Activated T-helper 2 cell treated with anti-CD3 and anti-CD28 coated beads, Interferon-gamma antibody, Interleukin-2, Interleukin-4, amounts not matched to agents 10 μg/mL and 5 μg/mL and 100 μg/mL, durations not matched to agents 14 hours and 24 hours and 36 hours (primary cell): Measurements from ENCODE around the gene DAPK1. TPM values are rescaled to one million over a fixed set of nuclear protein-coding genes. Genes with fewer than 3 reads are reported as not detected.

Experiments
- DNase-seq: peaks from one replicate; pipeline ENCODE4 v3.0.0; 2021; ENCODE audit warnings: low spot score
- H3K27ac Mint-ChIP-seq: one replicate; pipeline ENCODE4 v1.8.0; 2021; ENCODE audit warnings: mixed read lengths
- H3K27me3 Mint-ChIP-seq: one replicate; pipeline ENCODE4 v1.8.0; 2021; ENCODE audit warnings: low read depth, mixed read lengths
- H3K36me3 Mint-ChIP-seq: one replicate; pipeline ENCODE4 v1.8.0; 2021; ENCODE audit warnings: low read depth, mixed read lengths
- H3K4me1 Mint-ChIP-seq: one replicate; pipeline ENCODE4 v1.8.0; 2021; ENCODE audit warnings: low read depth, mixed read lengths
- H3K4me3 Mint-ChIP-seq: one replicate; pipeline ENCODE4 v1.8.0; 2021; ENCODE audit warnings: low read depth, mild to moderate bottlenecking, moderate library complexity, mixed read lengths
- H3K9me3 Mint-ChIP-seq: one replicate; pipeline ENCODE4 v1.8.0; 2021; ENCODE audit warnings: mixed read lengths
- intact Hi-C: fragments of 100-400 bp; cut with micrococcal nuclease; formaldehyde crosslinking; loops from one replicate; pipeline ENCODE4 v1.15.1; 2023
- total RNA-seq: library from RNA; stranded (reverse); gene quantifications from 2 replicates; pipeline ENCODE4 v1.2.3, GENCODE V29; 2022

Gene DAPK1
- total RNA-seq, 1 donor from 2014 or later: 39.1 TPM

- H3K4me3 Mint-ChIP-seq: no peak overlapping the region
- no peak overlapping the region for H3K27ac Mint-ChIP-seq
- H3K4me1 Mint-ChIP-seq: no peaks in the 10 kb centered on the region
- intact Hi-C loops: no loop called here
- H3K27me3 Mint-ChIP-seq: no peaks in the 10 kb centered on the region
- no peaks in the 10 kb centered on the region for H3K9me3 Mint-ChIP-seq
- DNase-seq: no peak
- peaks cover 5% of the 10 kb centered on the region for H3K36me3 Mint-ChIP-seq
These were observed 204.3 kb downstream of the DAPK1 start for GRCh38 chr9:87701931-87702421.

GRCh38 chr9:87702921-87703320 is 205.3 kb downstream of the DAPK1 start:
- H3K27me3 Mint-ChIP-seq: peaks cover 5% of the 10 kb centered on the region
- no peaks in the 10 kb centered on the region for H3K9me3 Mint-ChIP-seq
- intact Hi-C loops: no loop called here
- H3K4me3 Mint-ChIP-seq: no peak overlapping the region
- DNase-seq: no peak
- H3K27ac Mint-ChIP-seq: no peak overlapping the region
- H3K4me1 Mint-ChIP-seq: peaks cover 6% of the 10 kb centered on the region
- peaks cover 13% of the 10 kb centered on the region for H3K36me3 Mint-ChIP-seq

- intact Hi-C loops: no loop called here
- no peak for DNase-seq
- peaks cover 12% of the 10 kb centered on the region for H3K4me1 Mint-ChIP-seq
These were observed 206.1 kb downstream of the DAPK1 start for GRCh38 chr9:87703636-87704276.

GRCh38 chr9:87704342-87704741 is 206.7 kb downstream of the DAPK1 start:
- H3K27me3 Mint-ChIP-seq: peaks cover 8% of the 10 kb centered on the region
- H3K9me3 Mint-ChIP-seq: no peaks in the 10 kb centered on the region
- no peak overlapping the region for H3K4me3 Mint-ChIP-seq
- intact Hi-C loops: no loop called here
- peaks cover 18% of the 10 kb centered on the region for H3K4me1 Mint-ChIP-seq
- H3K36me3 Mint-ChIP-seq: peaks cover 14% of the 10 kb centered on the region
- no peak for DNase-seq
- no peak overlapping the region for H3K27ac Mint-ChIP-seq

More at GRCh38 chr9:87703636-87704276, 206.1 kb downstream of the DAPK1 start:
- Mint-ChIP-seq H3K4me3 (no peak overlapping the region), H3K9me3 (no peaks in the 10 kb centered on the region), H3K36me3 (peaks cover 14% of the 10 kb centered on the region), H3K27ac (no peak overlapping the region), H3K27me3 (peaks cover 8% of the 10 kb centered on the region)

- DNase-seq: no peak
- intact Hi-C loops: no loop called here
- Mint-ChIP-seq H3K4me1 (peaks cover 22% of the 10 kb centered on the region), H3K36me3 (peaks cover 14% of the 10 kb centered on the region), H3K27ac (no peak overlapping the region), H3K9me3 (no peaks in the 10 kb centered on the region), H3K27me3 (peaks cover 10% of the 10 kb centered on the region), H3K4me3 (no peak overlapping the region)
These were observed 208.5 kb downstream of the DAPK1 start for GRCh38 chr9:87706066-87706739.

- intact Hi-C loops: loop anchor here (2.0 kb wide), 1 partner anchor 333 kb away; no protein-coding TSS in a partner anchor
- Mint-ChIP-seq H3K4me1 (peaks cover 26% of the 10 kb centered on the region), H3K4me3 (no peak overlapping the region), H3K27me3 (peaks cover 13% of the 10 kb centered on the region), H3K9me3 (no peaks in the 10 kb centered on the region), H3K27ac (no peak overlapping the region), H3K36me3 (peaks cover 14% of the 10 kb centered on the region)
- DNase-seq: no peak
These were observed 210.3 kb downstream of the DAPK1 start for GRCh38 chr9:87707805-87708506.

GRCh38 chr9:87708546-87708945 is 210.9 kb downstream of the DAPK1 start:
- Mint-ChIP-seq H3K27ac (peak overlapping the region; percentile 53), H3K9me3 (no peaks in the 10 kb centered on the region), H3K36me3 (peaks cover 14% of the 10 kb centered on the region), H3K4me3 (peak overlapping the region; percentile 53), H3K4me1 (peaks cover 30% of the 10 kb centered on the region), H3K27me3 (peaks cover 13% of the 10 kb centered on the region)
- intact Hi-C loops: loop anchor here (2.0 kb wide), 1 partner anchor 334 kb away; no protein-coding TSS in a partner anchor
- no peak for DNase-seq

GRCh38 chr9:87708986-87709728 is 211.5 kb downstream of the DAPK1 start:
- H3K4me3 Mint-ChIP-seq: peak overlapping the region; percentile 53
- no peak for DNase-seq
- peaks cover 13% of the 10 kb centered on the region for H3K27me3 Mint-ChIP-seq
- H3K4me1 Mint-ChIP-seq: peaks cover 34% of the 10 kb centered on the region
- H3K36me3 Mint-ChIP-seq: peaks cover 14% of the 10 kb centered on the region
- intact Hi-C loops: loop anchor here (1.0 to 2.0 kb wide), 2 partner anchors 103 to 334 kb away; no protein-coding TSS in a partner anchor
- H3K9me3 Mint-ChIP-seq: no peaks in the 10 kb centered on the region
- peak overlapping the region; percentile 53 for H3K27ac Mint-ChIP-seq

GRCh38 chr9:87710443-87710842 is 212.8 kb downstream of the DAPK1 start:
- no peak overlapping the region for H3K4me3 Mint-ChIP-seq
- H3K4me1 Mint-ChIP-seq: peaks cover 36% of the 10 kb centered on the region
- intact Hi-C loops: loop anchor here (5.0 kb wide), 1 partner anchor 57 kb away; no protein-coding TSS in a partner anchor
- no peaks in the 10 kb centered on the region for H3K9me3 Mint-ChIP-seq
- peaks cover 14% of the 10 kb centered on the region for H3K36me3 Mint-ChIP-seq
- H3K27ac Mint-ChIP-seq: no peak overlapping the region
- peaks cover 16% of the 10 kb centered on the region for H3K27me3 Mint-ChIP-seq
- DNase-seq: no peak

- Mint-ChIP-seq H3K27ac (no peak overlapping the region), H3K4me1 (peaks cover 36% of the 10 kb centered on the region), H3K4me3 (no peak overlapping the region), H3K27me3 (peaks cover 16% of the 10 kb centered on the region), H3K9me3 (no peaks in the 10 kb centered on the region), H3K36me3 (peaks cover 9% of the 10 kb centered on the region)
- intact Hi-C loops: loop anchor here (5.0 kb wide), 1 partner anchor 55 kb away; no protein-coding TSS in a partner anchor
- no peak for DNase-seq
These were observed 214.5 kb downstream of the DAPK1 start for GRCh38 chr9:87711857-87712800.

- no peak for DNase-seq
- no peaks in the 10 kb centered on the region for H3K9me3 Mint-ChIP-seq
- peaks cover 31% of the 10 kb centered on the region for H3K4me1 Mint-ChIP-seq
- H3K27ac Mint-ChIP-seq: peak overlapping the region; percentile 24
- intact Hi-C loops: loop anchor here (5.0 kb wide), 1 partner anchor 54 kb away; no protein-coding TSS in a partner anchor
- peaks cover 2% of the 10 kb centered on the region for H3K36me3 Mint-ChIP-seq
- H3K27me3 Mint-ChIP-seq: peaks cover 12% of the 10 kb centered on the region
- H3K4me3 Mint-ChIP-seq: no peak overlapping the region
These were observed 215.2 kb downstream of the DAPK1 start for GRCh38 chr9:87712801-87713277.
